ENCODE data around the gene TATDN2. TPM values are rescaled to one million over a fixed set of nuclear protein-coding genes. Genes with fewer than 3 reads are reported as not detected.

TATDN2 gene
- polyA plus RNA-seq, 1 donor, result 27.4 TPM

DNA sequence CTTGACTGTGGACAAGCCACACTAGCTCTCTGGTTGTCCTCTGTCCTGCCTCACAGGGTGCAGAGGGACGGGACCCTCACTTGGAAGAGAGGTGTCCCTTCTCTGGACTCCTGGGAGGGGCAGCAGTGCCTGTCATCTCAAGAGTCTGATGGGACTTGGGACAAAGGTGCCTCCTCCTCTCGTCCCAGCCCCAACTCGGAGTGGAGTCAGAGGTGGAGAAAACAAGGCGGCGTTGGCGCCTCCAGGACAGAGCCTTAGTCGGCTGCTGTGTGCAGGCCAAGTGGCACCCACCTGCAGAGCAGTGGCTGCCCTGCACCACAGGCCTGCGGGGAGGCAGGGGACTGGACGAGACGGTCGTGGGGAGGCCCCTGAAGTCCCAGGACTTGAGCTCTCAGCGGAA lies 82.1 kb downstream of the TATDN2 start:
- no peaks in the 10 kb centered on the region for H3K36me3 ChIP-seq (ENCODE audit: control insufficient read depth, insufficient read depth, low read length)
- H3K4me3 ChIP-seq (ENCODE audit: low read length), result no peak overlapping the region
- no peaks in the 10 kb centered on the region for H3K9me3 ChIP-seq (ENCODE audit: control insufficient read depth, low read depth, low read length)
- peaks cover 35% of the 10 kb centered on the region for H3K27me3 ChIP-seq (ENCODE audit: control insufficient read depth, insufficient read depth, low read length)
- DNase-seq, result no peak
- no peak overlapping the region for H3K27ac ChIP-seq (ENCODE audit: low read length)
- no peaks in the 10 kb centered on the region for H3K4me1 ChIP-seq (ENCODE audit: control insufficient read depth, insufficient read depth, low read length)
- WGBS (ENCODE audit: insufficient coverage, low lambda C conversion rate), result no CpG with 5 or more reads among the region's 12 CpGs

Other genes starting within 250 kb of the TATDN2 start
- 14.5 TPM for gene FANCD2, start 222.0 kb upstream of the TATDN2 start, polyA plus RNA-seq
- not detected for gene FANCD2OS, start 140.2 kb upstream of the TATDN2 start, polyA plus RNA-seq
- gene BRK1, start 132.8 kb upstream of the TATDN2 start, polyA plus RNA-seq, result 172 TPM
- 60.7 TPM for gene VHL, start 106.7 kb upstream of the TATDN2 start, polyA plus RNA-seq
- gene IRAK2, start 83.5 kb upstream of the TATDN2 start, polyA plus RNA-seq, result 2.2 TPM
- gene GHRL, start 44.5 kb downstream of the TATDN2 start, polyA plus RNA-seq, result 19.9 TPM
- gene SEC13, start 72.7 kb downstream of the TATDN2 start, polyA plus RNA-seq, result 173 TPM